Islet of Langerhans (tissue), 1 donor: Measurements from ENCODE around the gene EPHA3.

Experiments used
- FAIRE-seq: peaks from one replicate; lab custom pipeline; 2011; peaks lifted over from hg19 to GRCh38; lab: Jason Lieb, UNC

Gene EPHA3

DNA sequence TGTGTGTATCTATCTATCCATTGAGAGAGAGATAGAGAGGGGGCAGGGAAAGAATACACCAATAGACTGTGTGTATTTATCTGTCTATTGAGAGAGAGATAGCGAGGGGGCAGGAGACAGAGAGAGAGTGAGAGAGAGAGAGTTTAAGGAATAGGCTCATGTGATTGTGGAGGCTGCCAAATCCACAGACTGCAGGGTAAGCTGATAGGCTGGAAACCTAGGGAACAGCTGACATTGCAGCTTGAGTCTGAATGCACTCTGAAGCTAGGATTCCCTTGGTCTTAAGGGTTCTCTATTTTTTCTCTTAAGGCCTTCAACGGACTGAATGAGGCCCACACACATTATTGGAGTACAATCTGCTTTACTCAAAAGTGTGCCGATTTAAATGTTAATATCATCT is 255.8 kb downstream of the EPHA3 start:
- FAIRE-seq = no peak

DNA sequence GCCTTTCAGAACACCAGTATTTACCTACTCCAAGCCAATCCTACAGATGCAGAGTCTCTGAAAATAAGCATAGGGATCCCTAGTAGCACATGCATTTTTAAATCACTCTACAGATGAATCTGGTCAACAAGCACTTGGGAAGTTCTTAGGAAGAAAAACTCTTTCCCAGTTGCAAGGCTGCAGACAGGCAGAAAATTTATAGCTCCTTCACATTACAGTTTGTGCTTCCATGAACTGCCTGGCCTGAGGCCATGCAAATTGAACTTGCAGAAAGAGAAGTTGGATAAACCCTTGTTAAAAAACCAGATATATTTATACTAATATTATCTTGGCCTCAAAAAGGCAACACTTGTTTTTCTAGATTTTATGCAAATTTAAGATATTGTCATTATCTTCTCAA is 256.9 kb downstream of the EPHA3 start:
- FAIRE-seq = no peak

DNA sequence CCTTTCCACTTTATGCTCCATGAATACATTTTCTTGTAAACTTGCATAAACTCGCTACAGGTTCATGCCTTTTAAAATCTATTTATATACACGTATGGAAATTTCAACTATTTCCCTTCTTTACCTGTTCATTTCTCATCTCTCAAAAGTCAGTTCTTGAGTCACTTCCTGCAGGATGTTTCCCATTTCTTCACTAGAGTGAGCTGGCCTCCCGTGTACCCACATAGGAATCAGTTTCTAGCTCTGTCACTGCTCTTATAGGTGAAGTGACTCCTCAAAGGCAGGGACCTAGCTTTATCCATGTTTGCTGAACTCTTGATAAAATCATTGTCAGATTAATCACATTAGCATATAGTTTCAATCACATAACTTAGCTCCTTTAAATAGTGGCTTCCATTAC is 259.7 kb downstream of the EPHA3 start:
- FAIRE-seq = no peak

DNA sequence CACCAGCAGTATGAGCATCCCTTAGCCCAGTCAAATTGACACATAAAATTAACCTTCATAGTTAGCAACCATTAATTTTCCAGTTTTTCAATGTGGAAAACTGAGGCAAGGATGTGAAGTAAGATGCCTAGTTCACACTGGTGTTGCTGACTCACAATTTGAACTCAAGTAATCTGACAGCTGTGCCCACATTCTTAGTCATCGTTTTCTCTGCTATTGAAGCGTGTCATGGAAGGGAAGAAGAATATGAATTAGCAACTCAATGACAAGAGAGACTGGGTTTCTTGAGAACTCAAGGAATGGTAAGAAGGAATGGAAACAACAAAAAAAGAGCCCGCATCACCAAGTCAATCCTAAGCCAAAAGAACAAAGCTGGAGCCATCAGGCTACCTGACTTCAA is 261.4 kb downstream of the EPHA3 start:
- FAIRE-seq = no peak

DNA sequence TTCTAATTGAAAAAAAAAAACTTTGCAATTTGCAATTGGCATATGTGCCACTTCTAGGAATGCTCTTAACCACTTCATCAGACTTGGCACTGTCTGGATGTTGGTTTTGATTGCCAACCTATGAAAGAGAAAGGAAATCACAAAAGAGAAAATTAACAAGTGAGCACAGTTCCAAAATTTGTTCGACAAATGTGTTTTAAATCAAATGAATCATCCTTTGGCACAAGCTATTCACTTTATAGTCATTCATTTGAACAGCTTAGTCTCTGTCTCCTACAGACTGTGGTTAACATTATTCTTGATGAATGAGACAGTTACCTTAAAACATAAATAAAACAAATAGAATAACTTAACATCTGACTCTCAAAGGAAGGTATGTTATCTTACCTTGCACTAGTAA is 265.0 kb downstream of the EPHA3 start:
- FAIRE-seq = no peak

DNA sequence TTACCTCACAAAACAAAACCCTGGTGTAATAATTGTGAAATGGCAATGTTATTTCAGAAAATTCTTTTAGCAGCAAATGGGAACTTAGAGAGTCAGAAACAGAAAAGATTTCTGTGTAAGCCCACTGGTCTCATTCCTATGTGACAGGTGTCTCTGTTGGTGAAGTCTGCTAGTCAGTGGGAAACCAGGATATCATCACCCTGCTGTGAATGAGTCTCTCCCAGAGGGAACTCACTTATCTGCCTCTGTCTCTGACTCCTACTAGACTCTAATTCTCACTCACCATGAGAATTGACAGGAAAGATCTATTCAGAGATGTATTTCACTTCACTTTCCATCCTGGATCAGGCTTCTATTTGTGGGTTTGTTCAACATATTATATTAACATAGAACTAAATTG is 266.0 kb downstream of the EPHA3 start:
- no peak for FAIRE-seq

DNA sequence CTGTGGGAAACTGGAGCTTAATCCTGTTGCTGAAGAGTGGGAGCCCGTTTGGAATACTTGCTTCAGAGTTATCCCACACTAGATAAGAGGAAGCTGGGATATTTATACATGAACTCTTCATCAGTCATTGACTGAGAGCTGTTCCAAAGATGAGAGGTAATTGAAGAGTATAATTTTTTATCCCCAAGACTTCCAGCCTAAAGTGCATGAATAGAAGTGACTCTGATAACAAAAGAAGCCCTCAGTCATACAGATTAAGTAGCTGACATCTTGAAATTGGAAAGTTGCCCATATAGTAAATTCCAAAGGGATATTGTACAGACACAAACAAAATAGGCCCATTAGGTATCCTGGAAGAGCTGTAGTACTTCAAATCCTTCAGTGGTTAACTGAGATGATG is 268.0 kb downstream of the EPHA3 start:
- FAIRE-seq = no peak

DNA sequence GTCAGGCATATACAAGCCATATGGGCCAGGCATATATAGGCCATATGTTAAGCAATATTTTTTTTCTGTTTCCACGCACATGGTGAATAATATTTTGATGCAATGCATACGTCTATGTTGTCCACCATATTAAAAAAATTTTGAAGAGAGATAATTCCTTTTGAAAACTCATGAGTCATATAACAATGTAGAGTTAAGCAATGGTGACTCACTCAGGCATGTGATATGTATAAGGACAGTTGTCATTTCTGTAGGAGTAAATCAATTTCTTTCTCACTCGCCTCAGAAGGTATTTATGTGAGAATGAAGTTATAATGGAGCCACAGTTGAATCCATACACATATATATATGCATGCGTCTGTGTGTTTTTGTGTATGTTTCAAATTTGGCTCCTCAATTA is 272.6 kb downstream of the EPHA3 start:
- no peak for FAIRE-seq

DNA sequence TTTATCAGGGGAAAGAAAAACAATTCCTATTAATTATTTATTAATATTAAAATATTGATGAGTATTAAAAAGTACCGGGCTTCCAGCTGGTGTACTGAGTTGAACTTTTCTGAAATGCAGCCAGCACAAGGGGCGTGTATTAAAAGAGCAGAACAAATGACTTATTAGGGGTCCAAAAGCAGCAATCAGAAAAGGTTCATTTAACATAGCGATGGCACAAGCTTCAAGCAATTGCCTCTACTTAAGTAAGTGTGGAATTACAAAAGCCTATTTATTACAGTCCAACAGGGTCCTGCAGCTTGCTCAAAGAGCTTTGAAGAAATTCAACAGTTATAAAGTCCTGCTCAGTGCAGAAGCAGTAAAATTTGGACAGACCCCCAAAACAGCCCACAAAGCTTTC is 285.6 kb downstream of the EPHA3 start:
- FAIRE-seq = no peak

DNA sequence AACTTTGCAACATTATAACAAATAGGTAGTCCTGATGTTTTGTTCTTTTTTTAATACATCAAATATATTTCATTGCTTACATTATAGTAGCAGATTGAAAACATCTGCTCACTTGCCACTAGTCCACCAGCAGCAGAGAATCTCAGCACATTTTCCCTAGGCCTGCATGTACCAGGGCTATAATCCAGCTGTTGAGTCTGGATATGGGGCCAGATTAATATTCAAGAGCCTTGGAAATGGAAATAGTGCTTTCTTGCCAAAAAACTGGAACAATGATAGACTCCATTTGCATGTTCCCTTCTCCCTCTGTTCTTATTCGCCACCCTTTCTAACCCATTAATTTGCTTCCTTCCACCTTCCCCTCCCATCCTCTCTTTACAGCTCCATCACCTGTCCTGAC is 288.0 kb downstream of the EPHA3 start:
- no peak for FAIRE-seq

DNA sequence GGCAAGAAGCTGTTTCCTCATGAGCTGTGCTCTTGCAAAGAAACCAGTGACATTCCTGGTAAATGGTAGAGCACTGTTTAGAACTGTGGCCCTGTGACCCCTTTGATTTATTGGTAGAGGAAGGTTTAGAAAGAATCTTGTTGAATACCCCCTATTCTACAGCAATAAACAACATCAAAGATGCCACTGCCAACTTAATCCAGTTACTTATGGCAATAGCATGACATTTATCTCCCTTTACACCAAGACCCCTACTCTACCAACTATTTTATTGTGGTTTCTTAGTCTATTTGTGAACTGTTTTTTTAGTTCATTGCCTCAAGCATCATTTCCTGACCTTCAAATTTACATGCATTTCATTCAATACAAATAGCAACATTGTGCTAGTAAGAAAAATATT is 288.6 kb downstream of the EPHA3 start:
- FAIRE-seq = no peak

DNA sequence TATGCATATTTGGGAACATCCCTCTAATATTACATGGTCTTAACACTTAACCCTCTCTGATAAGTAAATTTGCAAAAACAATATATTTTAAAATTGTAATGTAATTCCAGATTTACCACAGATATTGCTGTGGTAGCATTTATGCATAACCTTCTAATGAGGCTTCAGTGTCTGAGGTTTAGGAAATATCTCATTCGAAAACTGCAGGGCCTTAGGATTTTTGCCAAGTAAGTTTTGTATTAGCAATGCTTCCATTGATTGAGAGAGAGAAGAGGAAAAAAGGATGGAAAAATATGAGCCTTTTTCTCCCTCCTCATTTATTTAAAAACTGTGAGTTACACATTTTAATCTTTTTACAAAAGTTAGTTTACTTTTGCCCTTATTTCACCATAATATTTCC is 294.6 kb downstream of the EPHA3 start:
- no peak for FAIRE-seq

DNA sequence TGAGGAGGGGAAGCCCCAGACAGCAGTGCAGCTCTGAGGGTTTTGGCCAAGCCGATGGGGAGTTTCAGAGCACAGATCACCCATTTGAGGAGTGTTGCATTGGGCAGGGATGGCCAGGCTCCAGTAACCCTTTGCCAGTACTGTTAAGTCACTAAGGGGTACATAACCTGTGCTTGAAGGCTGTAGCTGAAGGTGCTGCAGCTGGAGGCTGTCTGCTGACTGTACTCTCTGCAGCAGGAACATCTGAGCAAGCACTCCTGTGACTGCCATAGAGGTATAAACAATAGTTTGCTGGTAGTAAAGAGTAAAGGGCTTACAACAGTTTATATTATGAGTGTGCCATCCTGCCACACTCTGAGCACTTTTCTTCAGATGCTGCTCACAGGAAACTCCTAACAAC is 297.8 kb downstream of the EPHA3 start:
- FAIRE-seq = no peak

DNA sequence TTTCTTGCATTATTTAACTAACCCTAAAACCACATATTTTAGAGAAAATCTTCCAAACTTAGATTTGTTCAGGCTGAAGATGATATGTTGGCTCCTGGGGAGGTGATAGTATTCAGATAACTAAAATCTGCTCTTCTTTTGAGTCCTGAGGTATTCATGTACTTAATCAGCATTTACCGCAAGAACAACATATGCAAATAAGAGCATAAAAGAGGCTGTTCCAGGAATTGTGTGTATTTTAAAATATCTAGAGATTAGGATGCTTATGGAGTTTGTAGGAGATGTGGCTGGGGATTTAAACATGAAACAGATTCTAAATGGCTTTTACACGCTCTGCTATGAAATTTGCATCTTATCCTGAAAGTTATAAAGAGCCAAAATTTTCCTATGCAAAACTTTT is 298.2 kb downstream of the EPHA3 start:
- no peak for FAIRE-seq

DNA sequence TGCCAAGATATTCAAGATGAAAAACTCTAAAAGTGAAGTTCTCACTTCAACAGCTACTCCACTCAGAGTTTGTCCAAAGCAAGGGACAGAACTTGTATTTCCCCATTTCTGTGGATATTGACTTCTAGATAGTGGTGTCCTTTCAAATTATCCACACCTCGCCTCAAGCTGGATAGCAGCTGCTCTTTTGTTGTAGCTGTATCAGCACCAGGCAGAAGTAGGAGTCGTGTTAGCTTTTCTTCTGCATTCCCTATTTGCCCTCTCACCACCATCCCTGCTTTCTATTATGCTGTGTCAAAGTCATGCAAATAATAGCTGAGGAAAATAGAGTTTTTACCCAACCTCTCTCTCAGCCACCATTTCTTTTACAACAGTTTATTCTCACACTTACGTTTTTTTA is 303.8 kb downstream of the EPHA3 start:
- FAIRE-seq = no peak

DNA sequence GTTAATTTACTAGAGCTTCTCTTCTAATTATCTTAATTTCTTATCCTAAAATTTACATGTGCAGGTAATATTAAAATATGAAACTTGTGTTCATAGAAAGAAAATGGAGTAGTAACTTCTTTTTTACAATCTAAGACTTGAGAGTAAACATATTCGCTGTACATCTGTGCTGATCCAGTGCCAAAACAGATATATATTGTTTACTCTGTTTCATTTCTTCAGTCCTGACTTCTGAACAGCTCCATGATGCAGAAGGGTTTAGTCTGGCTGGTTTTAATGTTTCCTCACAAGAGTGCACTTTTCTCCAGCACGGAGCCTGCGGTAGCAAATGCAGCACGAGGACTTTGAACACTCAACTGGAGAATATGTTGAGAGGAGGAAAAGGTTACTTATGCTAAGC is 306.8 kb downstream of the EPHA3 start:
- no peak for FAIRE-seq

DNA sequence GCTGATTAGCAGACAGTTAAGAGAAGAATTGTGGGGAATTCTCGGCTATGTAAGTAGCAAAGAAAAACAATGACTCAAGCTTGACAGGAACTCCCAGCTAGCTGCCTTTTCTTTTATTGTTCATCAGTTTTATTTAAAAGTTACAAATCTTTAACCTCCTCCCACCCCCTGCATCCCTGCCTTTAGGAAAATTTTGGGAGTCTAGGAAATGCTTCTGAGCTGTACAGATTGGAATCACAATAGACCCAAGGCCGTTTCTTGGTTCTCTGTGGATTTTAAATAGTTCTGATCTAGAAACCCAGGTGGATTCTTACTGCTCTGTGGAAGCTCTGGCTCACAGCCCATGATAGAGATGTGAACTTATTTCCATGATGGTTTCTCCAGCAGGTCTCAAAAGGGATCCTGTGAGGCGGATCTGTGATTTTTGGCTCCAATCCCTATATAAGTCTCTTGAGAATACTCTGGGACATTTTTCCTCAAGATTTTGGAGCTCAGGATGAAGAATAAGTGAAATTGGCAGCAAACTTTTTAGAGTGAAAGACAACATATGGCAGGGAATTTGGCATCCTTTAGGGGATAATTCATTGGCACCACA is 312.3 kb downstream of the EPHA3 start:
- FAIRE-seq = no peak

DNA sequence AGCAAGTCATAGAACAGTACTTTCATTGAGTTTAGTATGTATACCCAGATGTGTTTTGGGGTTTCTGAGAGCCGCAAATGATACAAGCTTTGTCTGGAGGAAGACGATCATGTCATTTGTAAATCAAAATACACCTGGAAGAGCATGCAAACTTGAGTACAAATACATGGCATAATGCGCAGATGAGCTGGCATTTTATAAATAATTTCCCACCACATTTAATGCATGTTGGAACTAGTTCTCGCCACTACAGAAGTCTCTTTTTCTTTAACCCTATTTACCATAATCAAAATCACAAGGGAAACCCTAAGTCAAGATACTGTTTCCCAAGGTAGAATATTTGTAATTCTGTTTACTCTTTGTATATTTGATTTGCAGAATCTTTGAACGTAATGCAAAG is 318.6 kb downstream of the EPHA3 start:
- no peak for FAIRE-seq

DNA sequence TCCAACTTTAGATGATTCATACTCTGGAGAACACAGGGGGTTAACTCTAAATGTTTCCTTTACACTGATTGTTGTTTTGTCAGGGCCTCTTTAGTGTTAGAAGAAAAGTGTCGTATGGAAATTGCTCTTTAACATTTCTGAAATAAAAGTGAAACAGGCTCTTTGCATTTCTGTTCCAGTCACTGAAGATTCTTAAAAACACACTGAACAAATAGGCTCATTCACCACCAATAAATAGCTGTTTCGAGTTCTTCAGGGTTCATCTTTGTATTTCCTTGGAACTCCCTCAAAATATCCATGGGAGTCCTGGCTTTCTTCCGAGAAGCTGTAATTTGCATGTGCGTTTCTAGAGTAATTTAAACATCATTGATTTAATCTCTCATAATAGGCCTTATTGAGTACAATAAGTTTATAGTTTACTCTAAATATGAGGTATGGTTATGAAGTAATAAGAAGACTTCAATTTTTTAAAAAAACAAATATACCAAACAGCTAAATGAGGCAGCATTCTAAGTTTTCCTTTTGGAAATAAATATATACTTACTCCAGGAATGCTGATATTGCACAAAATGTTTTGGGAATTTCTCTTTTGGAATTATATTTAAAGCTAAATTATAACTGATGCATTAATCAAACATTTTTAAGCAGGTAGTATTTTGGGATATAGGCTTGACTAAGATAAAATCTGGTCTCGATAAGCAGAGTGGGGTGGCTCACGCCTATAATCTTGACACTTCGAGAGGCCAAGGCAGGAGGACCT is 327.4 kb downstream of the EPHA3 start:
- no peak for FAIRE-seq

DNA sequence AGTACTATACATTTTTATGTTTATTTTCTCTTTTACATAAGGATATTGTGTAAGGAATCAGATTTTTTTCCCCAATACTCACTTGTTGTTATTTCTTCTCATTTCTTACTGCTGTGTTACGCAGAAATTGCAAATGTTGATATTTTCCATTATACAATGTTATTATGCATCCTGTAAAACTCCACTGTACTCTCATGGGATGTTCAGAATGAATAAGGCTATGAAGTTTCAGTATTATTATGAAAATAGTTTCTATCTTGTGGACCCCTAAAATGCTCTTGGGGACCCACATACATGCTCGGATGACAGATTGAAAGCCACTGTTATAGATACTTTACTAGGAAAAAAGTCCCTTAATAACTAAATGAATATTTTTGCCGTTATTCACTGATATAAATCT is 329.4 kb downstream of the EPHA3 start:
- no peak for FAIRE-seq

DNA sequence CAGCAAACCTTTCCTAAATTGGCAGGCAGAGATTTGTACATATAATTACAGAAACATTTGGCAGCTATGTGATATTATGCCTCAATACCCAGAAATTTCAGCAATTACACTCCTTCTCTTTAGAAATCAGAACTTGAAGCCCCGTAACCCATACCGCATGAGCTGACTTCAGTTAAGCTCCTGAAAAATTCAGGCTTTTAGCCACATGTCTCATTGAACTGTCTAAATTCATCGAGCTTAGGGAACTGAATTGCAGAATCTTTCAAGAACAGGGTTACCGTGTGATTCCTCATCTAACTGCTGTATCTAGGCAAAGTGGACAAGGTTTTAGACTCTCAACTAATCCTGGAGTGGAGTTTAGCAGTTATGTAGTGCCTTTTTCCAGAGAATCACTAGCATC is 333.0 kb downstream of the EPHA3 start:
- no peak for FAIRE-seq

DNA sequence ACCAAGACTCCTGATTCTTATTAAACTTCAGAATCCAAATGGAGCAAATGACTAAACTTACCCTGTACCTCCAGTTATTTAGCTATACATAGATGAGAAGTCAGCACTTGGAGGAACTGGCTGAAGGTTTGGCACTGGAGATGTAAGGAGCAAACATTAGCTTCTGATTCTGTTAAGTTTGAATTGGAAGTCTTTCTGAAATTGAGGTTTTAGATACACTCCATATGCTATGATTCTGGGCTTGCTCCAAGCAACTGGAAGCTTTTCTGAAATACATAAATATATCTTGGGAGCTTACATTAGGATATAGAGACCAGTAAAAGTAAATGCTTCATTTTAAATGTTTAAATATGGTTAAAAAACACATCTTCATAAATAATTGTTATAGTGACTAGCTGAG is 333.7 kb downstream of the EPHA3 start:
- FAIRE-seq = no peak

DNA sequence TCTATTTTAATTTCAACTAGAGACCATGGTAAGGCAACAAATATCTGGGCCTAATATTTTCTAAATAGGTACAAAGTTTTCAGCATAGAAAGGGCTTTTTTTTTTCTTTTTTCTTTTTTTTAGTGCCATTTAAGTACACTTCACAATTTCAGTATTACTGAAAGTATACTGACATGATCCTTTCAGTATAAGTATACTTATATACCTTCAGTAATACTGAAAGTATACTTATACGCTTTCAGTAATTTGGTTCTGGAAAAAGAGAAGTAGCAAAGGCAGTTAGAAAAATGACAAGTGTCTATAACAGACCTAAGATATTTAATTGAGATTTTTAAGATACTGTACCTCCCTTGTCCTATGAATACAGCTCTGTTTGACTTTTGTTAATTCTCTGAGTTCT is 339.2 kb downstream of the EPHA3 start:
- no peak for FAIRE-seq

DNA sequence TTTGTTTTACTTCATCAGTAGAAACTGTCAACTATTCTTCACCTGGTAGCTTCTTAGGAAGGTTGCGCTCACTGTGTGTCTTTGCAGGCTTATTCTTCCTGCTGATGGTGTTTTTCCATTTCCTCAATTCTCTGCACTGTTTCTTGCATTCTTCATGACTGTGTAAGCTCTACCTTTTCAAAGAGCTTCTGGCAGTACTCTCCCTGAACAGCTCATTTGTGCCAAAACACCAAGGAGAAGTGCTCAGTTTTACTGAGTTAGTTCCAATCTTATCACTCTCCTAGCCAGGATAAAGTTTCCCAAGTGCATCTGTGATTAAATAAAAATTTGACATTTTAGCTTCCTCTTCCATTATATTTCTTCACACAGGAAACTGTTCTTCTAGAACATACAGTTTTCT is 339.8 kb downstream of the EPHA3 start:
- FAIRE-seq = no peak

DNA sequence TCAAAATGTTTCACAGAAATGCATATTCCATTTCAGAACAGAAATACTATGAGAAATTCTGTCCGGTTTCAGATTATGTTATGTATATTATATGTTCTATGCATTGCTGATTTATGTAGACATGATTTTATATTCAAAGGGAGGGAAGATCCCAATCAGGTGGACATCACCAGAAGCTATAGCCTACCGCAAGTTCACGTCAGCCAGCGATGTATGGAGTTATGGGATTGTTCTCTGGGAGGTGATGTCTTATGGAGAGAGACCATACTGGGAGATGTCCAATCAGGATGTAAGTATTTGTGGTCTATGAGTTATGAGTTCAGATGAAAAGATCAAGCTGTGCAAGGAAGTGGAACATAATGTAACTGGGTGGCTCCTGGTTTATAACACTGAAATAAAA is 341.7 kb downstream of the EPHA3 start:
- no peak for FAIRE-seq
